OCI-LY3 (cell line): ENCODE measurements around the gene SIRT6.

ENCODE experiments used
- H2AFZ ChIP-seq: fragments of 200-600, 300-600 bp; shearing (Covaris generic); 2 replicates; pipeline ENCODE4 v1.6.0; 2014; ENCODE audit warnings: antibody characterized with exemption, low read depth, low read length
- H3K27ac ChIP-seq: fragments of 200-600, 300-600 bp; sonication (generic); 2 replicates; pipeline ENCODE4 v1.5.1; 2014; ENCODE audit warnings: mild to moderate bottlenecking, low read length, moderate library complexity, mixed read lengths
- H3K27me3 ChIP-seq: fragments of 200-600, 300-600 bp; sonication (generic); 2 replicates; pipeline ENCODE4 v1.6.1; 2014; ENCODE audit warnings: low read depth, low read length, mixed read lengths
- H3K36me3 ChIP-seq: fragments of 200-600, 300-600 bp; sonication (generic); replicated peaks from 2 replicates; pipeline ENCODE3; 2014; ENCODE audit warnings: low read depth, low read length, mixed read lengths
- H3K4me1 ChIP-seq: fragments of 300-600, 200-600 bp; sonication (generic); 2 replicates; pipeline ENCODE4 v1.6.1; 2014; ENCODE audit warnings: low read length, mixed read lengths
- H3K4me2 ChIP-seq: fragments of 200-600, 300-600 bp; sonication (generic); 2 replicates; pipeline ENCODE4 v1.6.1; 2014; ENCODE audit warnings: low read length, mixed read lengths
- H3K4me3 ChIP-seq: fragments of 300-600, 200-600 bp; sonication (generic); 2 replicates; pipeline ENCODE4 v1.5.1; 2014; ENCODE audit warnings: antibody characterized with exemption, mild to moderate bottlenecking, low read length, moderate library complexity
- H3K79me2 ChIP-seq: fragments of 300-600, 200-600 bp; shearing (Covaris generic); 2 replicates; pipeline ENCODE4 v1.6.1; 2014; ENCODE audit warnings: mild to moderate bottlenecking, low read length, mixed read lengths
- H3K9ac ChIP-seq: fragments of 300-600, 200-600 bp; shearing (Covaris generic); 2 replicates; pipeline ENCODE4 v1.6.0; 2014; ENCODE audit warnings: mild to moderate bottlenecking, low read length, moderate library complexity
- H3K9me3 ChIP-seq: fragments of 200-600, 300-600 bp; shearing (Covaris generic); 2 replicates; pipeline ENCODE4 v1.6.1; 2014; ENCODE audit warnings: low read length, mixed read lengths; ENCODE audit not compliant: insufficient read depth
- H4K20me1 ChIP-seq: fragments of 200-600, 300-600 bp; sonication (generic); 2 replicates; pipeline ENCODE4 v1.6.1; 2016; ENCODE audit warnings: low read length, mixed read lengths; ENCODE audit not compliant: insufficient read depth
- EZH2phosphoT487 ChIP-seq: fragments of 200-600 bp; shearing (Covaris generic); IDR thresholded peaks from 2 replicates; pipeline ENCODE4 v1.6.1; 2018; ENCODE audit warnings: antibody characterized with exemption, mixed run types, low read depth
- TF ChIP-seq, protein P1 (sequence below): fragments of 200-600, 300-600 bp; sonication (generic); IDR thresholded peaks from 2 replicates; pipeline ENCODE4 v1.5.1; 2014; ENCODE audit warnings: antibody characterized with exemption, low read length, low read depth

Gene SIRT6

DNA sequence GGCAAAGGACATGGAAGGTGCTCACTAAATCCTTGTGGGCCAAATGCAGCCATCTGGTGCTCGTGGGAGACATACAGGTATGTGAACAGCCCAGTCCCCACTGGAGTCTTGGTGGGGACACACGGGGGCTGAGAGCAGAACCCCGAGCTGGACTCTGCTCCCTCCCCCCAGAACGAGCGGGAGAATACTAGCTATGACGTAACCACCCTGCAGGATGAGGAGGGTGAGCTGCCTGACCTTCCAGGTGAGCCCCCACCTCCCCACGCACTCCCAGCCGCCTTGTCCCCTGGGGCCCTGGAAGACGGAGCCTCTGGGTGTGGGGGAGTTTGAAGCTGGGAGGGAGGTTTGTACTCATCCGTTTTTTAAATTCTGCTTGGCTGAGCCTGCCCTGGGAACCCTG, 33.4 kb upstream of the SIRT6 start:
- no peaks in the 10 kb centered on the region for H3K36me3 ChIP-seq
- H3K9me3 ChIP-seq, result no peaks in the 10 kb centered on the region

DNA sequence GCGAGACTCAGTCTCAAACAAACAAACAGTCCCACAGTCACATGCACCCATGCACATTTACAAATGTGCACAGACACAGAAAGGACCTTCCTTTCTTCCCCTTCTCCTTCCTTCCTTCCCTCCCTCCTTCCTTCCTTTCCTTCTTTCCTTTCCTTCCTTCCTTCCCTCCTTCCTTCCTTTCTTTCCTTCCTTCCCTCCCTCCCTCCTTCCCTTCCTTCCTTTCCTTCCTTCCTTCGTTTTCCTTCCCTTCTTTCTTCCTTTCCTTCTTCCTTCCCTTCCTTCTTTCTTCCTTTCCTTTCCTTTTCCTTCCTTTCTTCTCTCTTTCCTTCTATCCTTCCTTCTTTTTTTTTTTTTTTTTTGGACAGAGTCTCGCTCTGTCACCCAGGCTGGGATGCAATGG, 30.8 kb upstream of the SIRT6 start:
- no peak for TF ChIP-seq EZH2phosphoT487
- TF ChIP-seq, protein P1, sequence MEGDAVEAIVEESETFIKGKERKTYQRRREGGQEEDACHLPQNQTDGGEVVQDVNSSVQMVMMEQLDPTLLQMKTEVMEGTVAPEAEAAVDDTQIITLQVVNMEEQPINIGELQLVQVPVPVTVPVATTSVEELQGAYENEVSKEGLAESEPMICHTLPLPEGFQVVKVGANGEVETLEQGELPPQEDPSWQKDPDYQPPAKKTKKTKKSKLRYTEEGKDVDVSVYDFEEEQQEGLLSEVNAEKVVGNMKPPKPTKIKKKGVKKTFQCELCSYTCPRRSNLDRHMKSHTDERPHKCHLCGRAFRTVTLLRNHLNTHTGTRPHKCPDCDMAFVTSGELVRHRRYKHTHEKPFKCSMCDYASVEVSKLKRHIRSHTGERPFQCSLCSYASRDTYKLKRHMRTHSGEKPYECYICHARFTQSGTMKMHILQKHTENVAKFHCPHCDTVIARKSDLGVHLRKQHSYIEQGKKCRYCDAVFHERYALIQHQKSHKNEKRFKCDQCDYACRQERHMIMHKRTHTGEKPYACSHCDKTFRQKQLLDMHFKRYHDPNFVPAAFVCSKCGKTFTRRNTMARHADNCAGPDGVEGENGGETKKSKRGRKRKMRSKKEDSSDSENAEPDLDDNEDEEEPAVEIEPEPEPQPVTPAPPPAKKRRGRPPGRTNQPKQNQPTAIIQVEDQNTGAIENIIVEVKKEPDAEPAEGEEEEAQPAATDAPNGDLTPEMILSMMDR, result no peak
- Histone ChIP-seq H3K9me3 (no peaks in the 10 kb centered on the region), H3K27me3 (peaks cover 19% of the 10 kb centered on the region; the same call in 1 of the 2 replicates), H2AFZ (no peak overlapping the region), H3K79me2 (no peaks in the 10 kb centered on the region), H3K4me3 (no peak overlapping the region), H3K9ac (no peak overlapping the region), H4K20me1 (no peaks in the 10 kb centered on the region), H3K4me2 (peak overlapping the region; percentile 23; the same call in 1 of the 2 replicates), H3K27ac (no peak overlapping the region), H3K36me3 (no peaks in the 10 kb centered on the region), H3K4me1 (peaks cover 25% of the 10 kb centered on the region)

More for the DNA sequence above, 33.4 kb upstream of the SIRT6 start:
- no peak overlapping the region for H3K27ac ChIP-seq
- peaks cover 19% of the 10 kb centered on the region; the same call in 1 of the 2 replicates for H3K27me3 ChIP-seq
- TF ChIP-seq EZH2phosphoT487, result no peak
- TF ChIP-seq, protein P1, result no peak
- H3K4me3 ChIP-seq, result no peak overlapping the region
- H3K4me2 ChIP-seq, result no peak overlapping the region
- no peaks in the 10 kb centered on the region for H3K79me2 ChIP-seq
- H3K4me1 ChIP-seq, result peaks cover 20% of the 10 kb centered on the region
- no peak overlapping the region for H2AFZ ChIP-seq
- H3K9ac ChIP-seq, result no peak overlapping the region
- no peaks in the 10 kb centered on the region for H4K20me1 ChIP-seq

DNA sequence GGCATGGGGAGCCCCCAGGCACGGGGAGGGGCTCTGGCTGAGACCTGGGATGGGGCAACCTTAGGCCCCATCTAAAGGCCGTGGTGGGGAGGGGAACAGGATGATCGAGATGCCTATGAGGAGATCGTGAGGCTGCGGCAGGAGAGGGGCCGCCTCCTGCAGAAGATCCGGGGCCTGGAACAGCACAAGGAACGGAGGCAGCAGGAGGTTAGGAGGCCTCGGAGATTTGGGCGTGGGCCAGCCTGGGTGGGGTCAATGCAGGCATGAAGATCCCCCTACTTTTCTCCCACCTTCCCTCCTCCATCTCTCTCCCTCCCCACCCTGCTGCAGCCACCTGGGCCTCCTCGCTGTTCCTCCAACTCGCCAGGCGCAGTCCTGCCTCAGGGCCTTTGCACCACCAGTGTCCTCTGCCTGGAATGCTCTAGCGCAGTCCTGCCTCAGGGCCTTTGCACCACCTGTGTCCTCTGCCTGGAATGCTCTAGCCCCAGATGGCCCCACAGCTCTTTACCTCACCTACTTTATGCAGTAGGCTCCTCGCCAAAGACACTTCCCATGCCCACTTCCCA, 27.9 kb upstream of the SIRT6 start:
- H2AFZ ChIP-seq, result no peak overlapping the region
- H4K20me1 ChIP-seq, result no peaks in the 10 kb centered on the region
- H3K4me1 ChIP-seq, result peaks cover 25% of the 10 kb centered on the region
- no peaks in the 10 kb centered on the region for H3K36me3 ChIP-seq
- no peak overlapping the region for H3K4me3 ChIP-seq
- H3K9ac ChIP-seq, result no peak overlapping the region
- H3K27ac ChIP-seq, result no peak overlapping the region
- no peak overlapping the region for H3K4me2 ChIP-seq
- H3K9me3 ChIP-seq, result no peaks in the 10 kb centered on the region
- TF ChIP-seq EZH2phosphoT487, result no peak
- TF ChIP-seq, protein P1, result no peak
- peaks cover 19% of the 10 kb centered on the region; the same call in 1 of the 2 replicates for H3K27me3 ChIP-seq
- no peaks in the 10 kb centered on the region for H3K79me2 ChIP-seq

DNA sequence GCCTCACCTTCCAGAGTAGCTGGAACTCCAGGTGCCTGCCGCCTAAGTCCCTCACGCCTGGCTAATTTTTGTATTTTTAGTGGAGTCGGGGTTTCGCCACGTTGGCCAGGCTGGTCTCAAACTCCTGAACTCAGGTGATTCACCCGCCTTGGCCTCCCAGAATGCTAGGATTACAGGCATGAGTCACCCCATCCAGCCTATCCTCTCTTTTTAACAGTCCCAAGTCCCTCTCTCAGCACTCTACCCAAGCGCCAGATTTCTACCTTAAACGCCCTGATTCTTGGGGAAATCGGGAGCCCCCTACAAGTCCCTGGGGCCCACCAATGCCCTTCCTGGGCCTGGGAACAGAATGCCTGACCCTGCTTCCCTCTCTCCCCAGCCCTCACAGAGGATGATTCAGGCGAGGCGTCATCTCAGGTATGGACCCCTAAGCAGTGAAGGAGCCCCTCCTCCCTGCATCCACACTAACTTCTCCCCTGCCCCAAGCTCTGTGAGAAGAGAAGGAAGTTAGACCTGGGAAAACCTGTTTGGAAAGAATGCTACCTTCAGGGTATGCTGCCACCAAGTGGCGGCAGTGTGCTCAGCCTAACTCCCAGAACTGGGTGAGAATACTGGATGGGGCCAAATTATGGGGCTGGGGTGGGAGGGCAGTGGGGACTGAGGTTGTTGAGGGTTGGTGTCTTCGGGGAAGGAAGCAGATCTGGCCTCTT, 26.2 kb upstream of the SIRT6 start:
- no peaks in the 10 kb centered on the region for H4K20me1 ChIP-seq
- H3K4me1 ChIP-seq, result peaks cover 17% of the 10 kb centered on the region
- no peak overlapping the region for H3K4me3 ChIP-seq
- no peak overlapping the region for H3K4me2 ChIP-seq
- no peak overlapping the region for H3K9ac ChIP-seq
- H3K9me3 ChIP-seq, result no peaks in the 10 kb centered on the region
- no peak overlapping the region for H2AFZ ChIP-seq
- no peak overlapping the region for H3K27ac ChIP-seq
- H3K79me2 ChIP-seq, result no peaks in the 10 kb centered on the region
- H3K27me3 ChIP-seq, result peaks cover 13% of the 10 kb centered on the region; the same call in 1 of the 2 replicates
- TF ChIP-seq, protein P1, result peak; percentile 69
- no peak for TF ChIP-seq EZH2phosphoT487
- H3K36me3 ChIP-seq, result no peaks in the 10 kb centered on the region
